Mucosa of descending colon (tissue), 3 donors: Measurements from ENCODE around the gene CHST14. TPM values are rescaled to one million over a fixed set of nuclear protein-coding genes. Genes with fewer than 3 reads are reported as not detected.

Experiments used
- ATAC-seq: fragments of 200-7000 bp; cut with Tn5 transposase; one replicate; pipeline ENCODE4 v1.9.1; 2020; ENCODE audit warnings: mild to moderate bottlenecking, moderate library complexity
- DNase-seq, 3 donors: peaks; one replicate each; pipeline ENCODE4 v3.0.0-alpha.2; 2020
- H3K36me3 ChIP-seq: fragments of 200-600 bp; one replicate; pipeline ENCODE4 v1.8.0; 2021; ENCODE audit warnings: low read depth, mild to moderate bottlenecking
- H3K4me1 ChIP-seq: fragments of 200-600 bp; one replicate; pipeline ENCODE4 v1.8.0; 2021; ENCODE audit warnings: low read depth, mild to moderate bottlenecking
- H3K4me3 ChIP-seq: fragments of 200-600 bp; one replicate; pipeline ENCODE4 v1.8.0; 2021; ENCODE audit warnings: mild to moderate bottlenecking
- H3K9me3 ChIP-seq: fragments of 200-600 bp; one replicate; pipeline ENCODE4 v1.8.0; 2021; ENCODE audit warnings: mild to moderate bottlenecking
- CTCF ChIP-seq: fragments of 200-600 bp; IDR thresholded peaks from one replicate; pipeline ENCODE4 v1.8.0; 2022; ENCODE audit warnings: antibody characterized with exemption, mild to moderate bottlenecking
- intact Hi-C, 2 donors: fragments of 100-400 bp; cut with DNase I in 1 of 2; cut with micrococcal nuclease in 1 of 2; formaldehyde crosslinking; loops; one replicate each; pipeline versions ENCODE4 v1.11.0 to v1.11.1; 2022; cut with DNase I, micrococcal nuclease
- total RNA-seq, 3 donors: library from RNA; stranded (reverse); fragmentation: NEBNext Ultra II Directional in 2 of 3; extraction: Animal tissue kit (Norgen Biotek cat#: 25700) in 2 of 3; gene quantifications; one replicate each; pipeline versions ENCODE4 v1.2.1 to v1.2.4, GENCODE V29; 2021 to 2023
- donor health status: DM: no; HTN: no; CAD: no; lungs with moderate emphysema.
- donor health status: DM: no; HTN: no; CAD: no.
- donor health status: DM: no; HTN: yes; CAD: no.

CHST14 gene
- total RNA-seq, 3 donors from 2014 or later, result 3.5 to 10.5 (median 4.8) TPM

DNA sequence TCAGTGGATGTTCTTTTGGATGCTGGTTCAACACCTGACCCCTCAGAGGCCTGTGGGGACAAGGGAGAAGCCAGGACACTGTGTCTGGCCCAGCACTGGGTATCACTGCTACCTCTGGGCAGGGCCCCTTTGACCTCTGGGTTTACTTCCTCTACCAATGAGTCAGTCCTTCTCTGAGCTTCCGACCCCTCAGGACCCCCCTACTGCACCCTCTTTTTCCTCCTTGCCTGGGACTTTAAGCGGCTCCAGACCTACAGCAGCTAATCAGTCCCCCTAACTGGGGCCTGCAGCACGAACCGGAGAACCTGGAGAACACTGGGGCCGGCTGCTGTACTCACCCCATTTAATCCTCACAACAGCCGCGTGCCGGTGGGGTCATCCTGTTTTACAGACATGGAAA is 3.8 kb downstream of the CHST14 start:
- Histone ChIP-seq H3K36me3 (no peaks in the 10 kb centered on the region), H3K4me1 (peaks cover 6% of the 10 kb centered on the region), H3K4me3 (no peak overlapping the region), H3K9me3 (no peaks in the 10 kb centered on the region)
- no peak for DNase-seq
- intact Hi-C loops, result no loop called here
- ATAC-seq, result no peak
- TF ChIP-seq CTCF, result no peak

DNA sequence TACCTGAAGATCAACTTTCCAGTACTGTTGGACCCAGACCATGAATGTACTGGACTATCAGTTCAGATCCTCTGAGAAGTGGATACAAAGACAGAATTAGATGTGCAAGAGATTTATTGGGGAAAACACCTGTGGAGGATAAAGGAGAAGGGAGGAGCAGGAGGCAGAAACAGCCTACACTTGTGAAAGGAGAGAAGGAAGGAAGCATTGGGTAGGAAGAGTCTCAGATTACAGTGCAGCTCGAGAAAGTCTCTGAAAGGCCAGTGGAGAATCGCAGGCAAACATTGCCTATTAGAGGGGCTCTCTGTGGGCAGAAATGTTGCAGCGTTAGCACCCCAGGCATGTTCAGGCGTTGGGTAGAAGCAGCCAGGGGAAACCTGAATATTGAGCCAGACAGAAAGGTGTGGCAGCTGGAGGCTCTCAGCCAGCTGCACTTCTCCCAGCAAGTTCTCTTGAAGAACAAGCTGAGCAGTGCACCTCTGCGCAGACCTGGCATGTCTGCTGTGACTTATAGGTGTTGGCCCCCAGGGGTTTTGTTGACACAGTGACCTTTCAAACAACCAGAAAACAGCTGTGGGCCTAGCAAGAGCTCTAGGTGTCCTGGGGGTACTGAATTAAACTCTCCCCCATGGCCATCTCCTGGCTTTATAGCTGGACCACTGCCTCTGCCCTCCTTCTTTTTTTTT is 7.0 kb downstream of the CHST14 start:
- no peak overlapping the region for H3K4me3 ChIP-seq
- DNase-seq (no peak), ATAC-seq (peak; percentile 19)
- intact Hi-C loops, result no loop called here
- no peak for TF ChIP-seq CTCF
- H3K4me1 ChIP-seq, result no peaks in the 10 kb centered on the region
- no peaks in the 10 kb centered on the region for H3K9me3 ChIP-seq
- H3K36me3 ChIP-seq, result no peaks in the 10 kb centered on the region

DNA sequence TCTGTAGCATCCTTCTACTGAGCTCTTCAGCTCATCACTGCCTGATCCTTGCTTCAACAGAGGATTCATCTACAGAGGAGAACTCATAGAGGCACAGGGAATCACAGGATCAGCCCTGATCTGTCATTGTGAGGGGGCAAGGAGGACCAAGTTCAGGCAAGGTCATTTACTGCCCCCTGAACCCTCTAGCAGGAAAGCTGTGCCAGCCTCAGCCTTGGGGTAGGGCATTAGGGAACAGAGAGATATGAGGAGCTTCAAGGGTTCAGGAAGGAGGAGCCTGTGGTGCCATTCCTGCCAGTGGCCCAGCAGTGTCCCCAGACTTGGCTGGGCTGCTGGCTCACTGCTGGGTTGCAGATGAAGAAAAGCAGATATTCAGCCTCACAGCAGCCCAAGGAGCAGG is 8.2 kb downstream of the CHST14 start:
- intact Hi-C loops, result no loop called here
- ATAC-seq, result no peak
- no peak for TF ChIP-seq CTCF
- Histone ChIP-seq H3K36me3 (no peaks in the 10 kb centered on the region), H3K9me3 (no peaks in the 10 kb centered on the region), H3K4me1 (no peaks in the 10 kb centered on the region), H3K4me3 (no peak overlapping the region)
- no peak for DNase-seq

DNA sequence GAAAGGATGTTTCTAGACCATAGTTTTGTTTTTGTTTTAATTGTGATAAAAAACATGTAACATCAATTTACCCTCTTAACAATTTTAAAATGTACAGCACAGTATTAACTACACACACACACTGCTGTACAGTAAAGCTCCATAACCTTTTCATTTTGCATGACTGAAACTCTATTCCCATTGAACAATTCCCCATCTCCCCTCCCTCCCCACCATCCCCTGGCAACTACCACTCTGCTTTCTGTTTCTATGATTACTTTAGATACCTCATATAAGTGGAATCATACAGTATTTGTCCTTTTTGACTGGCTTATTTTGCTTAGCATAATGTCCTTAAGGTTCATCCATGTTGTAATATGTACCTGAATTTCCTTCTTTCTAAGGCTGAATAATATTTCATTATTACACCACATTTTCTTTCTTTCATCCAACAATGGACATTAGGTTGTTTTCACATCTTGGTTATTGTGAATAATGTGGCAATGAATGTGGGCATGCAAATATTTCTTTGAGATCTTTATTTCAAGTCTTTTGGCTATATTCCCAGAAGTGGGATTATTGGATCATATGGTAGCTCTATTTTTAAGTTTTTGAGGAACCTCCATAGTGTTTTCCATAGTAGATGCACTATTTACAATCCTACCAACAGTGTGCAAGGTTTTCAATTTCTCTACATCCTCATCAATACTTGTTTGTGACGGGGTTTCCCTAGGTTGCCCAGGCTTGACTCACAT is 10.7 kb downstream of the CHST14 start:
- ATAC-seq (no peak), DNase-seq (no peak)
- no peak for TF ChIP-seq CTCF
- H3K4me3 ChIP-seq, result no peak overlapping the region
- no peaks in the 10 kb centered on the region for H3K36me3 ChIP-seq
- no peaks in the 10 kb centered on the region for H3K9me3 ChIP-seq
- intact Hi-C loops, result no loop called here
- no peaks in the 10 kb centered on the region for H3K4me1 ChIP-seq

GRCh38 chr15:40483919-40484318 is 13.1 kb downstream of the CHST14 start:
- Histone ChIP-seq H3K4me3 (no peak overlapping the region), H3K9me3 (no peaks in the 10 kb centered on the region), H3K36me3 (no peaks in the 10 kb centered on the region), H3K4me1 (no peaks in the 10 kb centered on the region)
- TF ChIP-seq CTCF, result no peak
- ATAC-seq (no peak), DNase-seq (no peak)
- intact Hi-C loops, result no loop called here
